Renal cortical epithelial cell (primary cell): ENCODE measurements around the gene SPC24. TPM values are rescaled to one million over a fixed set of nuclear protein-coding genes. Genes with fewer than 3 reads are reported as not detected.

Experiments
- DNase-seq: peaks from one replicate; pipeline ENCODE4 v3.0.0-alpha.2; 2011; ENCODE audit warnings: low read depth
- total RNA-seq: library from RNA; depleted of rRNA; stranded (reverse); fragments of >200 nt; gene quantifications from 2 replicates; pipeline ENCODE4 v1.2.3, GENCODE V29; 2014

Gene SPC24
- 1.5 and 29.3 TPM in 2 replicates for total RNA-seq

GRCh38 chr19:11155373-11156120 lies at the start of gene SPC24:
SPC24 (minus strand) TSS chr19:11155782; CDS start chr19:11155776, 6 bp downstream.
- peak; percentile 96 for DNase-seq

- DNase-seq, result peak; percentile 87
These were observed 49.4 kb upstream of the SPC24 start for GRCh38 chr19:11204943-11205349.

GRCh38 chr19:11204076-11204602 lies 48.6 kb upstream of the SPC24 start:
- no peak for DNase-seq

GRCh38 chr19:11203194-11204075 lies 47.9 kb upstream of the SPC24 start:
- peak; percentile 58 for DNase-seq

GRCh38 chr19:11202488-11203193 lies 47.1 kb upstream of the SPC24 start:
- no peak for DNase-seq

GRCh38 chr19:11201791-11202190 lies 46.2 kb upstream of the SPC24 start:
- peak; percentile 40 for DNase-seq

- no peak for DNase-seq
These were observed 45.3 kb upstream of the SPC24 start for GRCh38 chr19:11200931-11201330.

GRCh38 chr19:11200015-11200574 lies 44.5 kb upstream of the SPC24 start:
- DNase-seq, result no peak

- no peak for DNase-seq
These were observed 43.9 kb upstream of the SPC24 start for GRCh38 chr19:11199517-11199916.

GRCh38 chr19:11198769-11199424 lies 43.3 kb upstream of the SPC24 start:
- no peak for DNase-seq

- DNase-seq, result no peak
These were observed 42.6 kb upstream of the SPC24 start for GRCh38 chr19:11198175-11198534.

- peak; percentile 36 for DNase-seq
These were observed 42.0 kb upstream of the SPC24 start, which contains the start of gene KANK2 for GRCh38 chr19:11197291-11198174. KANK2 (minus strand) TSS chr19:11197545; CDS start chr19:11194511, 3,034 bp downstream.

GRCh38 chr19:11196406-11197287 lies 41.1 kb upstream of the SPC24 start:
- no peak for DNase-seq

GRCh38 chr19:11195681-11196080 lies 40.1 kb upstream of the SPC24 start:
- no peak for DNase-seq

GRCh38 chr19:11194656-11195558 lies 39.3 kb upstream of the SPC24 start:
- DNase-seq, result no peak

- no peak for DNase-seq
These were observed 38.6 kb upstream of the SPC24 start for GRCh38 chr19:11194173-11194572.

GRCh38 chr19:11192957-11193939 lies 37.7 kb upstream of the SPC24 start:
- DNase-seq, result no peak
